WTC11 (cell line): ENCODE measurements around the gene LRIG3. TPM values are rescaled to one million over a fixed set of nuclear protein-coding genes. Genes with fewer than 3 reads are reported as not detected.

Source experiments
- ATAC-seq: fragments of 200-7000 bp; cut with Tn5 transposase; 2 replicates; pipeline ENCODE4 v1.10.0; 2021; ENCODE audit warnings: mild to moderate bottlenecking, moderate library complexity
- CTCF ChIA-PET: fragments of 300-600 bp; sonication (Branson Sonifier 250); formaldehyde crosslinking; loops from one replicate; lab custom pipeline; 2021; ENCODE audit warnings: antibody characterized with exemption; lab: Charles Lee
- POLR2A ChIA-PET: fragments of 350-600 bp; sonication (Branson Sonifier 250); formaldehyde crosslinking; loops from one replicate; lab custom pipeline; 2021; ENCODE audit warnings: antibody characterized with exemption; lab: Charles Lee
- DNase-seq: peaks from one replicate; pipeline ENCODE4 v3.0.0; 2021; ENCODE audit warnings: low spot score
- H3K27ac Mint-ChIP-seq: 2 replicates; pipeline ENCODE4 v1.8.0; 2021; ENCODE audit warnings: mixed read lengths
- H3K27me3 Mint-ChIP-seq: 2 replicates; pipeline ENCODE4 v1.8.0; 2021; ENCODE audit warnings: low read depth, mild to moderate bottlenecking, moderate library complexity, mixed read lengths
- H3K36me3 Mint-ChIP-seq: 2 replicates; pipeline ENCODE4 v1.8.0; 2021; ENCODE audit warnings: mixed read lengths
- H3K4me1 Mint-ChIP-seq: 2 replicates; pipeline ENCODE4 v1.8.0; 2022; ENCODE audit warnings: mixed read lengths
- H3K4me3 Mint-ChIP-seq: 2 replicates; pipeline ENCODE4 v1.8.0; 2021; ENCODE audit warnings: mild to moderate bottlenecking, moderate library complexity, mixed read lengths
- H3K9me3 Mint-ChIP-seq: 2 replicates; pipeline ENCODE4 v1.8.0; 2021; ENCODE audit warnings: mixed read lengths
- CTCF ChIP-seq: fragments of 200-600 bp; IDR thresholded peaks from 2 replicates; pipeline ENCODE4 v1.8.0; 2022; ENCODE audit warnings: antibody characterized with exemption
- E2F4 ChIP-seq: sonication (generic); formaldehyde crosslinking; IDR thresholded peaks from 2 replicates; pipeline ENCODE4 v1.8.1; 2022; ENCODE audit warnings: low read depth, mild to moderate bottlenecking, moderate library complexity, missing genetic modification reagents, borderline replicate concordance
- ELF4 ChIP-seq: sonication (generic); formaldehyde crosslinking; IDR thresholded peaks from 2 replicates; pipeline ENCODE4 v1.8.1; 2022; ENCODE audit warnings: low read depth, mild to moderate bottlenecking, moderate library complexity, missing genetic modification reagents
- EMX1 ChIP-seq: fragments of 250-450 bp; sonication (Bioruptor Pico); IDR thresholded peaks from 2 replicates; pipeline ENCODE4 v1.8.0; 2021; ENCODE audit warnings: mild to moderate bottlenecking
- ETV6 ChIP-seq: sonication (generic); formaldehyde crosslinking; IDR thresholded peaks from 2 replicates; pipeline ENCODE4 v1.8.1; 2022; ENCODE audit warnings: mild to moderate bottlenecking, missing genetic modification reagents
- FOXK1 ChIP-seq: sonication (generic); formaldehyde crosslinking; IDR thresholded peaks from 2 replicates; pipeline ENCODE4 v1.8.0; 2022; ENCODE audit warnings: mild to moderate bottlenecking, moderate library complexity, missing genetic modification reagents
- GABPB1 ChIP-seq: sonication (generic); formaldehyde crosslinking; IDR thresholded peaks from 2 replicates; pipeline ENCODE4 v1.8.1; 2023; ENCODE audit warnings: mild to moderate bottlenecking, missing genetic modification reagents
- GRHL2 ChIP-seq: fragments of 250-450 bp; sonication (Bioruptor Pico); IDR thresholded peaks from 2 replicates; pipeline ENCODE4 v1.8.0; 2022; ENCODE audit warnings: mild to moderate bottlenecking, moderate library complexity; ENCODE audit not compliant: insufficient replicate concordance, severe bottlenecking
- IRF2 ChIP-seq: sonication (generic); formaldehyde crosslinking; IDR thresholded peaks from 2 replicates; pipeline ENCODE4 v1.8.0; 2022; ENCODE audit warnings: low read depth, missing genetic modification reagents, borderline replicate concordance
- MXD4 ChIP-seq: fragments of 250-450 bp; sonication (Bioruptor Pico); IDR thresholded peaks from 2 replicates; pipeline ENCODE4 v1.8.0; 2021; ENCODE audit warnings: mild to moderate bottlenecking, moderate library complexity, borderline replicate concordance
- NFYB ChIP-seq: sonication (generic); formaldehyde crosslinking; conservative IDR thresholded peaks from 2 replicates; pipeline ENCODE4 v1.8.0; 2022; ENCODE audit warnings: low read depth, missing genetic modification reagents
- NR3C1 ChIP-seq: sonication (generic); formaldehyde crosslinking; conservative IDR thresholded peaks from 2 replicates; pipeline ENCODE4 v1.8.1; 2023; ENCODE audit warnings: low read depth, mild to moderate bottlenecking, missing genetic modification reagents
- RORB ChIP-seq: fragments of 250-450 bp; sonication (Bioruptor Pico); IDR thresholded peaks from 2 replicates; pipeline ENCODE4 v1.9.0; 2021; ENCODE audit warnings: mild to moderate bottlenecking
- SP1 ChIP-seq: sonication (generic); formaldehyde crosslinking; conservative IDR thresholded peaks from 2 replicates; pipeline ENCODE4 v1.8.1; 2022; ENCODE audit warnings: missing genetic modification reagents
- USF2 ChIP-seq: sonication (generic); formaldehyde crosslinking; IDR thresholded peaks from 2 replicates; pipeline ENCODE4 v1.8.1; 2023; ENCODE audit warnings: mild to moderate bottlenecking, missing genetic modification reagents, moderate library complexity
- ZBTB21 ChIP-seq: sonication (generic); formaldehyde crosslinking; IDR thresholded peaks from 2 replicates; pipeline ENCODE4 v1.8.1; 2023; ENCODE audit warnings: mild to moderate bottlenecking, missing genetic modification reagents, borderline replicate concordance
- ZBTB43 ChIP-seq: sonication (generic); formaldehyde crosslinking; IDR thresholded peaks from 2 replicates; pipeline ENCODE4 v1.8.1; 2023; ENCODE audit warnings: mild to moderate bottlenecking, missing genetic modification reagents
- ZNF138 ChIP-seq: sonication (generic); formaldehyde crosslinking; conservative IDR thresholded peaks from 2 replicates; pipeline ENCODE4 v1.8.1; 2022; ENCODE audit warnings: mild to moderate bottlenecking, moderate library complexity, missing genetic modification reagents
- total RNA-seq: library from RNA; stranded (reverse); gene quantifications from 3 replicates; pipeline ENCODE4 v1.2.3, GENCODE V29; 2021
- TF ChIP-seq, protein P1 (sequence below): sonication (generic); formaldehyde crosslinking; conservative IDR thresholded peaks from 2 replicates; pipeline ENCODE4 v1.8.1; 2023; ENCODE audit warnings: mild to moderate bottlenecking, low read depth, missing genetic modification reagents, moderate library complexity

Gene LRIG3
- total RNA-seq, 1 experiment from 2014 or later, result 13.0 TPM

DNA sequence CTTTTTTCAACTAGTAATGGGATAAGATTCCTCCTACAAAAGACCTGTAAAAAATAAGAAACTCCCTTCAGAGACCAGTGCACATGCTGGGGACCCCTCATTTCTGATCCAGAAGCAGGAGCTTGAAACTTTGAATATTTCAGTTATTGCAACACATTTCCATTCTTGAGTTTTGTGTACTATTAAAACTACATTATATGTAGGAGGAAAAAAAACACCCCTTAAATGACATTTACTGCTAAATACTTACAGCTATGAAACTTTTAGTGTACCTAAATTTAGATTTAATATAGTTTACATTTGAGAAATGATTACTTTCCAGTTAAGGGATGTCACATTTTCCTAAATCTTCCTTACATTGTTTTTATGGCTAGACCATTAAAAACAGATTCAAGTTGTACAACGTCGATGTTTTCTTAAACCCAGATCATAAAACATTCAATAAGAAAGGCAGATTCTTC lies 4.1 kb downstream of the LRIG3 start:
- no peak for DNase-seq
- TF ChIP-seq MXD4 (CRISPR knock-in tag), result no peak
- TF ChIP-seq, protein P1, sequence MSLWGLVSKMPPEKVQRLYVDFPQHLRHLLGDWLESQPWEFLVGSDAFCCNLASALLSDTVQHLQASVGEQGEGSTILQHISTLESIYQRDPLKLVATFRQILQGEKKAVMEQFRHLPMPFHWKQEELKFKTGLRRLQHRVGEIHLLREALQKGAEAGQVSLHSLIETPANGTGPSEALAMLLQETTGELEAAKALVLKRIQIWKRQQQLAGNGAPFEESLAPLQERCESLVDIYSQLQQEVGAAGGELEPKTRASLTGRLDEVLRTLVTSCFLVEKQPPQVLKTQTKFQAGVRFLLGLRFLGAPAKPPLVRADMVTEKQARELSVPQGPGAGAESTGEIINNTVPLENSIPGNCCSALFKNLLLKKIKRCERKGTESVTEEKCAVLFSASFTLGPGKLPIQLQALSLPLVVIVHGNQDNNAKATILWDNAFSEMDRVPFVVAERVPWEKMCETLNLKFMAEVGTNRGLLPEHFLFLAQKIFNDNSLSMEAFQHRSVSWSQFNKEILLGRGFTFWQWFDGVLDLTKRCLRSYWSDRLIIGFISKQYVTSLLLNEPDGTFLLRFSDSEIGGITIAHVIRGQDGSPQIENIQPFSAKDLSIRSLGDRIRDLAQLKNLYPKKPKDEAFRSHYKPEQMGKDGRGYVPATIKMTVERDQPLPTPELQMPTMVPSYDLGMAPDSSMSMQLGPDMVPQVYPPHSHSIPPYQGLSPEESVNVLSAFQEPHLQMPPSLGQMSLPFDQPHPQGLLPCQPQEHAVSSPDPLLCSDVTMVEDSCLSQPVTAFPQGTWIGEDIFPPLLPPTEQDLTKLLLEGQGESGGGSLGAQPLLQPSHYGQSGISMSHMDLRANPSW (CRISPR knock-in tag), result no peak
- TF ChIP-seq RORB, result no peak
- no peak for TF ChIP-seq ZBTB43
- Mint-ChIP-seq H3K4me3 (peak overlapping the region; percentile 0; the same call in 1 of the 2 replicates), H3K4me1 (peaks cover 45% of the 10 kb centered on the region), H3K27ac (no peak overlapping the region), H3K9me3 (no peaks in the 10 kb centered on the region), H3K27me3 (peaks cover 14% of the 10 kb centered on the region), H3K36me3 (peaks cover 16% of the 10 kb centered on the region)
- ChIA-PET CTCF (interaction anchor here (2.1 kb wide), 1 partner anchor 376 kb away, joined by 13 read pairs; no protein-coding TSS in a partner anchor), POLR2A (no interaction called here)
- no peak for ATAC-seq

- POLR2A ChIA-PET, result no interaction called here
- DNase-seq (no peak), ATAC-seq (no peak)
- no peak for TF ChIP-seq NR3C1 (CRISPR knock-in tag)
- no peak for TF ChIP-seq IRF2 (CRISPR knock-in tag)
- no peak for TF ChIP-seq ZNF138 (CRISPR knock-in tag)
- no peak for TF ChIP-seq ZBTB21 (CRISPR knock-in tag)
- TF ChIP-seq USF2, result no peak
- TF ChIP-seq ELF4, result no peak
- no peak for TF ChIP-seq NFYB (CRISPR knock-in tag)
- TF ChIP-seq EMX1 (CRISPR knock-in tag), result no peak
- no peak for TF ChIP-seq GRHL2 (CRISPR knock-in tag)
- Mint-ChIP-seq H3K9me3 (no peaks in the 10 kb centered on the region), H3K36me3 (peaks cover 16% of the 10 kb centered on the region), H3K27ac (peak overlapping the region; percentile 88), H3K4me1 (peaks cover 43% of the 10 kb centered on the region), H3K4me3 (no peak overlapping the region), H3K27me3 (peaks cover 14% of the 10 kb centered on the region)
- CTCF ChIA-PET, result no interaction called here
Observed at GRCh38 chr12:58915634-58916033, 4.7 kb downstream of the LRIG3 start.

- H3K27ac Mint-ChIP-seq, result no peak overlapping the region
- H3K36me3 Mint-ChIP-seq, result peaks cover 16% of the 10 kb centered on the region
- no peaks in the 10 kb centered on the region for H3K9me3 Mint-ChIP-seq
- H3K4me3 Mint-ChIP-seq, result no peak overlapping the region
- H3K27me3 Mint-ChIP-seq, result peaks cover 14% of the 10 kb centered on the region
- H3K4me1 Mint-ChIP-seq, result peaks cover 40% of the 10 kb centered on the region
- DNase-seq (no peak), ATAC-seq (no peak)
- ChIA-PET POLR2A (no interaction called here), CTCF (no interaction called here)
- TF ChIP-seq CTCF, result no peak
- no peak for TF ChIP-seq ETV6 (CRISPR knock-in tag)
- TF ChIP-seq ZNF138 (CRISPR knock-in tag), result no peak
- TF ChIP-seq E2F4, result no peak
- TF ChIP-seq SP1 (CRISPR knock-in tag), result no peak
- TF ChIP-seq FOXK1, result no peak
- TF ChIP-seq GABPB1 (CRISPR knock-in tag), result no peak
Observed at GRCh38 chr12:58915037-58915436, 5.3 kb downstream of the LRIG3 start.
